Aorta (tissue), 5 donors: ENCODE measurements around the gene DIAPH2. TPM values are rescaled to one million over a fixed set of nuclear protein-coding genes. Genes with fewer than 3 reads are reported as not detected.

Experiments
- ATAC-seq: fragments of 200-7000 bp; cut with Tn5 transposase; one replicate; pipeline ENCODE4 v1.9.1; 2022; ENCODE audit warnings: moderate library complexity; ENCODE audit not compliant: low FRiP score
- DNase-seq, 2 donors: peaks; one replicate each; pipeline ENCODE4 v3.0.0-alpha.2; 2020
- H3K27ac ChIP-seq, 2 donors: one replicate each; pipeline ENCODE4 v1.5.1; 2013; ENCODE audit warnings: low read length in 2 of 2, mild to moderate bottlenecking in 2 of 2, moderate library complexity in 2 of 2, control low read depth in 1 of 2, inconsistent platforms in 1 of 2, low read depth in 1 of 2
- H3K27me3 ChIP-seq, 2 donors: one replicate each; pipeline ENCODE4 v1.6.1; 2013; ENCODE audit warnings: control low read depth in 1 of 2, low read length in 1 of 2, mild to moderate bottlenecking in 1 of 2, moderate library complexity in 1 of 2; ENCODE audit not compliant: insufficient read depth in 2 of 2, control insufficient read depth in 1 of 2
- H3K36me3 ChIP-seq, 2 donors: one replicate each; pipeline ENCODE4 v1.6.1; 2013; ENCODE audit warnings: control low read depth in 1 of 2, low read length in 1 of 2, mild to moderate bottlenecking in 1 of 2; ENCODE audit not compliant: insufficient read depth in 2 of 2, control insufficient read depth in 1 of 2
- H3K4me1 ChIP-seq, 2 donors: one replicate each; pipeline ENCODE4 v1.6.1; 2013; ENCODE audit warnings: low read length in 2 of 2, control low read depth in 1 of 2, mild to moderate bottlenecking in 1 of 2, moderate library complexity in 1 of 2; ENCODE audit not compliant: insufficient read depth in 2 of 2, control insufficient read depth in 1 of 2
- H3K4me3 ChIP-seq, 2 donors: one replicate each; pipeline ENCODE4 v1.5.1; 2013; ENCODE audit warnings: low read length in 2 of 2, control low read depth in 1 of 2, mild to moderate bottlenecking in 1 of 2
- H3K9me3 ChIP-seq: one replicate; pipeline ENCODE4 v1.6.1; 2013; ENCODE audit warnings: mild to moderate bottlenecking, low read length; ENCODE audit not compliant: control insufficient read depth
- WGBS, 2 donors: extraction: QIAGEN DNeasy Blood & Tissue Kit; methylation state at CpG; one replicate each; pipeline ENCODE4 v1.1.7; 2013; 5-methylcytosine and 5-hydroxymethylcytosine counted together
- intact Hi-C, 2 donors: fragments of 100-400 bp; cut with DNase I; formaldehyde crosslinking; loops; one replicate each; pipeline versions ENCODE4 v1.14.2 to v1.15.0; 2022
- long read RNA-seq, 2 donors: library from polyadenylated mRNA; unstranded; transcript quantifications; one replicate each; pipeline ENCODE4 v2.0.0, GENCODE V29; 2020 to 2021
- polyA plus RNA-seq, 2 donors: library from polyadenylated mRNA; stranded (reverse); fragments of 200-250 nt; gene quantifications; one replicate each; pipeline ENCODE4 v1.2.3, GENCODE V29; 2013
- total RNA-seq, 2 donors: library from RNA; stranded (reverse); fragmentation: NEBNext Ultra II Directional; extraction: Animal tissue kit (Norgen Biotek cat#: 25700); gene quantifications; one replicate each; pipeline ENCODE4 v1.2.1, GENCODE V29; 2021
- donor health status: healthy with polysubstance abuse.
- donor health status: Bipolar disorder and iron deficiency.
- donor health status: DM: no; HTN: no; CAD: no.
- donor health status: DM: no; HTN: no; CAD: no.
- donor health status: DM: yes; HTN: yes; CAD: no.

Gene DIAPH2
- total RNA-seq (10 to 100 TPM; 44.8 to 48.4 TPM), polyA plus RNA-seq (10 to 100 TPM in 1 of 2 donors, 1 to 10 TPM in 1; 6.5 to 15.0 TPM)
- long read RNA-seq, donor 1, partial matches to known transcripts: 20 of 59 reads
- long read RNA-seq, donor 1, other reads (novel, unspliced or antisense): 38 of 59 reads
- long read RNA-seq, donor 2, full-length matches to known transcripts: 11 of 57 reads
- long read RNA-seq, donor 2, partial matches to known transcripts: 9 of 57 reads
- long read RNA-seq, donor 2, other reads (novel, unspliced or antisense): 37 of 57 reads

DNA sequence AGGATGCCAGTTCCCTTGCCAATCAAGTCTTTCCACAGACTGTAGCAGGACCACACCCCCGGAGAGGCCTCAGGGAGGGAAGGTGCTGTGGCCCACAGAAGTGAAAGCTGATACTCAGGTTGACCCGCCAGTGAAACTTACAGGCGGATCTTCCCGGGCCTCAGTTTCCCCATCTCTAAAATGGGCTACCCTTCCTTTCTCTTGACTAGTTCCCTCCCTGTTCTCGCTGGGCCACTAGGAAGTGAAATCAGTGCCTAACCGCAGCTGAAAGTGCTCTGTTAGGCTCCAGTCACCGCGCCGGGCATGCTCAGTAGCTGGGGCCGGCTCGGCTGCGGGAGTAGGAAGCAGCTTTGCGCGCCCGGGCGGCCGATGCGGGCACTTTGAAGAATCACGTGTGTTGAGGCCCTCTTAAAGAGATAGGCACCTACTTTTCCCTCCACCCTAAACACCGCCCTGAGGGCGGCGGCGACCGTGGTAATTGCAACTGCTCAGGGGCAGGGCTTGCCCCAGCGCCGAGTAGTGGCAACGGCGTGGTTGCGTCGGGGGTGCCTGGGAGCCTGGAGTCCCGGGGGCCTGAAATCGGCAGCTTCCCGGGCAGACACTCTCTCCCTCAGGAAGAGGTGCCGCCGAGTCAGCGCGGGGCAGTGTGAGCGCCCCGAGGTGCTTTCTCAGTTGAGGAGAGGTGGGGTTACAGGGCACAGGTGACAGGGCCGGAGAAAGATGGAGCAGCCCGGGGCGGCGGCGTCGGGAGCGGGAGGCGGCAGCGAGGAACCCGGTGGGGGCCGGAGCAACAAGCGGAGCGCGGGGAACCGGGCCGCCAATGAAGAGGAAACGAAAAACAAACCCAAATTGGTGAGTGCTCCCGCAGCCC is at the start of gene DIAPH2:
DIAPH2 (plus strand) TSS at position 504 of the 871 bp plus-strand sequence.
- peak within 1 kb of the TSS in 1 of 2 donors; percentile 74 for H3K27ac ChIP-seq
- no peaks in the 10 kb centered on the region for H3K36me3 ChIP-seq
- 1 to 6% methylated on average over 57 of the region's 57 CpGs for WGBS, 2 donors
- no peaks in the 10 kb centered on the region for H3K27me3 ChIP-seq
- H3K4me3 ChIP-seq: peak within 1 kb of the TSS; percentile 61 to 87
- intact Hi-C loops: loop anchor here in 1 of 2 donors (10.0 kb wide), 1 partner anchor 250 kb away; no protein-coding TSS in a partner anchor
- H3K4me1 ChIP-seq: no peaks in the 10 kb centered on the region
- ATAC-seq (peak; percentile 89), DNase-seq (peak; percentile 85 to 92)
- H3K9me3 ChIP-seq: no peaks in the 10 kb centered on the region

DNA sequence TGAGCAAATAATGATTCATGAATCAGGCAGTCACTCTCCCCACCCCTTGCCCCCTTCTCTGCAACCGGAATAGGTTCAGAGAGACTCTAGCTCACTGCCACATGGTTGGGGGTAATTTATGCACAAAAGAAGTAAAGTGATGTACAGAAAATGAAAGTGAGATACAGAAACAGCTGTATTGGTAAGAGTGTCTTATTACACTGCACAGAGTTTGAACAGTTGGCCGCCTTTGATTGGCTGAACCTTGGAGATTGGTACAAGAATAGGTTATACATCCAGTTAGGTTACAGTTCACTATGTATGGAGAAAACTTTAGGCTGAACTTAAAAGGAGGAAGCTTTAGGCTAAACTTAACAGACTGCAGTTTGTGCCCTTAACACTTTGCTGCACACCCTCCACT is 34.6 kb upstream of the DIAPH2 start:
- DNase-seq: no peak
- Histone ChIP-seq H3K9me3 (no peaks in the 10 kb centered on the region), H3K27ac (no peak overlapping the region), H3K36me3 (no peaks in the 10 kb centered on the region), H3K27me3 (no peaks in the 10 kb centered on the region), H3K4me3 (no peak overlapping the region), H3K4me1 (peaks cover 0 to 1% of the 10 kb centered on the region in 2 donors)
- no peak for ATAC-seq
- WGBS, 2 donors: 72 to 94% methylated on average over 2 of the region's 2 CpGs
- intact Hi-C loops: no loop called here

DNA sequence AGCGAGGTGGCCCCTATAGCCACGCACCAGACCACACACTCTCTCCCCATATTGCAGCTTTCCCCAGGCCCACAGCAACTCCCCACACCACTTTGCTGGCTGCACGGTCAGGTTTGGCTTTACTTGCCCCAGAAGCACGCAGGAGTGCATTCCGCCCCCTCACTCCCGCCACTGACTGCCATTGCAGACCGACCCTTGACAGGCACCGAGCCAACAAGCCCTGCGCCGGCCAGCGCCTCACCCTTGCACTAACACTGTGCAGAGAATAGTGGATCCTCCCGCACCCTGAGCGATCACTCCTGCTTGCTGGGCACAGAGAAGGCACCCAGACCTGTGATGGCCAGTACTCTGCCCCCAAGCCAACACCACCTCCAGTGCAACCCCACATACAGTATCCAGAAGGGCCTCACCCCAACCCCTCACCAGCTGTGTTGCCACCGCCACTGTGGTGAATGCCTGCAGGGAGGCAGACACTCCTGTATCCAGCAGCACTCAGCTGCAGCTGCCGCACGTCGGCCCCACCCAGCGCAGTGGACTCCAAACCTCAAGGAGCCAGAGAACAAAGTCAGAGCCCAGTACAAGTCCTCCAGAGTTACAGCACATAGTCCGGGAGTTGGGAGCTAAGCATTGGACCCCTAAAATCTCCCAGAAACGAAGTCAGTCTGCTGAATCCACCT is 28.6 kb upstream of the DIAPH2 start:
- DNase-seq: no peak
- H3K27me3 ChIP-seq: no peaks in the 10 kb centered on the region
- no peak for ATAC-seq
- no peak overlapping the region for H3K27ac ChIP-seq
- intact Hi-C loops: no loop called here
- WGBS, 2 donors: 69 to 82% methylated on average over 20 of the region's 20 CpGs
- no peaks in the 10 kb centered on the region for H3K36me3 ChIP-seq
- no peak overlapping the region for H3K4me3 ChIP-seq
- H3K4me1 ChIP-seq: peaks cover 0 to 1% of the 10 kb centered on the region in 2 donors
- no peaks in the 10 kb centered on the region for H3K9me3 ChIP-seq

DNA sequence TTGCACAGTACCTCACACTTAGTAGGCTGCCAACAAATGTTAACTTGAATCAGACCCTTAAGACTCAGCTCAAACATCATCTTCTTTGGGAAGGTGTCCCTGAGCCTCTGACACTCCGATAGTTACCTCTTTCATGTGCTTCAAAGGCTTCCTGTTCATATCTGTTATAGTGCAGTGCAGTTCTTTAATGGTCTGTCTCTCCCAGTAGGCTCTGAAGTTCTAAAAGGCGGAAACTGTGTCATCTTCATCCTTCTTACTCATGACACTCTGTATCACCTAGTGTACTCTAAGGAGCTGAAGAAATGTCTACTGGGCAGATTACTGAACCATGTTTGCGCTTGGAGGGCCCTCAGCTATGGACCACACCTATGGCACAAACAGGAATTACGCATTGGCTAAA is 2.1 kb upstream of the DIAPH2 start:
- Histone ChIP-seq H3K36me3 (no peaks in the 10 kb centered on the region), H3K27ac (no peak overlapping the region), H3K9me3 (no peaks in the 10 kb centered on the region), H3K4me3 (no peak overlapping the region), H3K27me3 (no peaks in the 10 kb centered on the region), H3K4me1 (no peaks in the 10 kb centered on the region)
- intact Hi-C loops: loop anchor here in 1 of 2 donors (10.0 kb wide), 1 partner anchor 248 kb away; no protein-coding TSS in a partner anchor
- WGBS, 2 donors: 90 to 97% methylated on average over 4 of the region's 4 CpGs
- DNase-seq (no peak), ATAC-seq (no peak)

DNA sequence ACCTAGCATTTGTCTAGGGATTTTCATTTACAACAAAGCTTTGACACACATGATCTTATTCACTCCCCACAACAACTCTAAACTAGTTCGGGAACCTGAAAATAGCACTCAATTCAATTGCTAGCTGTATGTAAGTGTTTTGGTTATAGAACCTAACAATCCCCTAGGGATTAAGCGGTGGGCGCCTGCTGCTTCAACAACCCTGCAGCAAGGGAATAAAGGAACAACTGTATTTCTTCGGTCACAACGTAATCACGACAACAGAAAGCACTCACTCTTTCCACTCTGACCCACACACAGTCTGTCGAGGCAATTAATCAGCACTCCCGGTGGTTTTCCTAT is 674 bp upstream of the DIAPH2 start:
- intact Hi-C loops: loop anchor here in 1 of 2 donors (10.0 kb wide), 1 partner anchor 249 kb away; no protein-coding TSS in a partner anchor
- ATAC-seq: no peak
- no peaks in the 10 kb centered on the region for H3K9me3 ChIP-seq
- H3K4me3 ChIP-seq: peak overlapping the region; percentile 61 to 87
- WGBS, 2 donors: 7 to 14% methylated on average over 8 of the region's 8 CpGs
- H3K27ac ChIP-seq: no peak overlapping the region
- no peaks in the 10 kb centered on the region for H3K36me3 ChIP-seq
- no peaks in the 10 kb centered on the region for H3K4me1 ChIP-seq
- DNase-seq: no peak
- no peaks in the 10 kb centered on the region for H3K27me3 ChIP-seq

DNA sequence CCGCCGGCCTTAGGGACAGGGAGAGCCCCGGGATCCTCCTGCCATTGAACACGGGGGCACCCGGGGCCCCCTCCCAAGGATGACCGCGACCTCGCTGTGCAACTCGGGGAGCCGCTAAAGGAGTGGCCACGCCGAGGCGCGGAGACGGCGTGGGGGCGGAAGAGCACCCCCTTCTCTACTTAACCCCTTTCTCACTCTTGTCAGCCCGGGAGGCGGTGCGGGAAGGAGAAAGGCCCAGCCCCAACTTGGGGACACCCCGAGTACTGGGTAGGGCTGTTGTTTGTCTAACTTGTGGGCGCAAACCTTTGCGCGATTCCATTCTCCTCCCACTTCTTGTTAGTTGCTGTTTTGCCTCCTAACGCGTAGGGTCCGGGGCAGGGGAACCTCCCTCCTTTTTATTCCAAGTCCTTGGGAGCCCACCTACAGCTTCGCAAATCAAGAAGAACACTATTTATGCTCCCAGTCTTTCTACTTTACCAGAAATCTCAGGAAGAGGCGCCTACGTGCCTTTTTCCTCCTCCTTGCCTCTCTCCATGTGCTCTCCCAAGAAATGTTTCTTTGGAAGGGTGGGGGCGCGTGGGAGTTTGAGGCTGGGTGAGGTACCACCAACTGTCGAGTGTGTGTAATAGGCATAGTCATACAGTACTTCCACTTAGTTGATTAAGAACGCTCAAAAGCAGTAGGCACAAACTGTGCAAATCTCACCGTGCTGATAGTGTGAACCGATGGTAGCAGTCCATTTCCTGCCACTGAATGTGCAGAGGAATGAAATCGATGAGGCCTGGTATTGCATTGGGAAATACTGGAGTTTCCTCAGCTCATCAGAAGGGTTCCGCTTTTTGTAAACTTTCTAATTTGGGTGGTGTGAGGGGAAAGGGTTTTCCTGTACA is 813 bp downstream of the DIAPH2 start:
- WGBS, 2 donors: 0 to 11% methylated on average over 38 of the region's 38 CpGs
- intact Hi-C loops: loop anchor here in 1 of 2 donors (10.0 kb wide), 1 partner anchor 251 kb away; no protein-coding TSS in a partner anchor

DNA sequence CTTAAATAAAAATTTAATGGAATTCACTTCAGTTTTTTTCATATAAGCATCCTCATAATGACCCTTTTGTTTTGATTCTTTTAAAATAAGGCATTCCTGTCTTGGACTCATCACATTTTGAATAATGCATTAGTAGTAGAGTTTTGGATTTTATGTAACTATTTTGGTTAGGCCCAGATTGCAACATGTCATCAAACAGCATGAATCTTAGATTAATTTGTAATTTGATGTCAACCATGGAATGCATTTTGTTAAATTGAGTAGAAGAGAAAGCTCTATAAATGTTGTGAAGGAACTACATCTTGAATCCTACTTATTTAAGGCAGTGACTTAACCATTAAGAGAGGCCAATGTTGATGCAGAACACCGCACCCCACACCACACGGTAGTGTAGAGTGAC is 3.1 kb downstream of the DIAPH2 start:
- no peaks in the 10 kb centered on the region for H3K4me1 ChIP-seq
- 86 to 88% methylated on average over 2 of the region's 2 CpGs for WGBS, 2 donors
- H3K36me3 ChIP-seq: no peaks in the 10 kb centered on the region
- no peaks in the 10 kb centered on the region for H3K27me3 ChIP-seq
- H3K27ac ChIP-seq: no peak overlapping the region
- no peaks in the 10 kb centered on the region for H3K9me3 ChIP-seq
- DNase-seq: no peak
- ATAC-seq: no peak
- H3K4me3 ChIP-seq: no peak overlapping the region
- intact Hi-C loops: loop anchor here in 1 of 2 donors (10.0 kb wide), 1 partner anchor 253 kb away; no protein-coding TSS in a partner anchor

More for the DNA sequence above, 813 bp downstream of the DIAPH2 start:
- peak; percentile 73 for ATAC-seq
- Histone ChIP-seq H3K4me3 (peak overlapping the region; percentile 61 to 87), H3K27ac (peak overlapping the region in 1 of 2 donors; percentile 74), H3K9me3 (no peaks in the 10 kb centered on the region), H3K27me3 (no peaks in the 10 kb centered on the region), H3K36me3 (no peaks in the 10 kb centered on the region), H3K4me1 (no peaks in the 10 kb centered on the region)
- DNase-seq: peak; percentile 54 to 77

DNA sequence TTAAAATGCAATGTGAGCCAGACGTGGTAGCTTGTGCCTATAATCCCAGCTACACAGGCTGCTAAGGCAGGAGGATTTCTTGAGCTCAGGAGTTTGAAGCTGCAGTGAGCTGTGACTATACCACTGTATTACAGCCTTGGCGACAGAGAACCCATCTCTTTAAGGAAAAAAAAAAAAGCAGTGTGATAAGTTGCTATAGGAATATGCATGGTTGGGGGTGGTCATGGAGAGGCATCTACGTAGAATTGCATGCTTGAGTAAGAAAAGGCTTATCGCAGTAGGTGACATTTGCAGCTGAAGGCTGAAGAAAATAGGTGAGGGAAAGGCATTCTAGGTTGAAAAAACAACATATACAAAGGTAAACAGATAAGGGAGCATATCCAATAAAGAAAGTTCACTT is 4.1 kb downstream of the DIAPH2 start:
- Histone ChIP-seq H3K36me3 (no peaks in the 10 kb centered on the region), H3K4me3 (no peak overlapping the region), H3K27me3 (no peaks in the 10 kb centered on the region), H3K4me1 (no peaks in the 10 kb centered on the region), H3K9me3 (no peaks in the 10 kb centered on the region), H3K27ac (no peak overlapping the region)
- no peak for DNase-seq
- no peak for ATAC-seq
- 59 to 91% methylated on average over 4 of the region's 4 CpGs for WGBS, 2 donors
- intact Hi-C loops: loop anchor here in 1 of 2 donors (10.0 kb wide), 1 partner anchor 254 kb away; no protein-coding TSS in a partner anchor
